B cell (primary cell): ENCODE measurements around the gene FKBP1C. TPM values are rescaled to one million over a fixed set of nuclear protein-coding genes. Genes with fewer than 3 reads are reported as not detected.

Experiments
- ATAC-seq: fragments of 200-7000 bp; cut with Tn5 transposase; one replicate; pipeline ENCODE4 v1.10.0; 2021; ENCODE audit warnings: low read depth, mild to moderate bottlenecking, moderate number of reproducible peaks, moderate library complexity
- CTCF ChIA-PET: fragments of 350-600 bp; sonication (Branson Sonifier 250); formaldehyde crosslinking; loops from one replicate; lab custom pipeline; 2021; ENCODE audit warnings: antibody characterized with exemption, inconsistent platforms; lab: Charles Lee
- POLR2A ChIA-PET: fragments of 350-600 bp; sonication (Branson Sonifier 250); formaldehyde crosslinking; loops from one replicate; lab custom pipeline; 2021; ENCODE audit warnings: antibody characterized with exemption; lab: Charles Lee
- DNase-seq: peaks from one replicate; pipeline ENCODE4 v3.0.0; 2013
- H2AFZ ChIP-seq: 2 replicates; pipeline ENCODE4 v1.6.1; 2012; ENCODE audit warnings: mild to moderate bottlenecking, low read depth, low read length; ENCODE audit not compliant: insufficient read depth, poor library complexity, severe bottlenecking
- H3K27ac ChIP-seq, 2 donors: 1 replicate in 1 of 2; 2 replicates in 1 of 2; pipeline ENCODE4 v1.5.1; 2012 to 2013; ENCODE audit warnings: low read length in 2 of 2, mild to moderate bottlenecking in 2 of 2, moderate library complexity in 1 of 2
- H3K27me3 ChIP-seq, 4 experiments: fragments of 200-600 bp in 1 of 4; sonication (generic) in 1 of 4; replicated peaks in 1 of 4; 1 replicate in 2 of 4; 2 replicates in 2 of 4; pipeline versions ENCODE4 v1.6.1 to v1.7.0; 2013 to 2016; ENCODE audit warnings: low read length in 3 of 4, mild to moderate bottlenecking in 2 of 4, mixed read lengths in 1 of 4, moderate library complexity in 1 of 4; ENCODE audit not compliant: insufficient read depth in 4 of 4, control insufficient read depth in 3 of 4; ENCODE audit errors: control extremely low read depth in 1 of 4
- H3K36me3 ChIP-seq, 2 experiments: replicated peaks in 1 of 2; 1 replicate in 1 of 2; 2 replicates in 1 of 2; pipeline versions ENCODE4 v1.6.1 to v1.7.1; 2013; ENCODE audit warnings: low read length in 1 of 2; ENCODE audit not compliant: insufficient read depth in 2 of 2, control insufficient read depth in 1 of 2; ENCODE audit errors: control extremely low read depth in 1 of 2, extremely low read depth in 1 of 2
- H3K4me1 ChIP-seq, 2 donors: fragments of 200-600 bp in 1 of 2; sonication (generic) in 1 of 2; 1 replicate in 1 of 2; 2 replicates in 1 of 2; pipeline versions ENCODE4 v1.5.1 to v1.6.1; 2013 to 2017; ENCODE audit warnings: low read length in 2 of 2; ENCODE audit not compliant: control insufficient read depth in 2 of 2, insufficient read depth in 2 of 2
- H3K4me2 ChIP-seq: replicated peaks from 2 replicates; pipeline ENCODE3; 2012; ENCODE audit warnings: mild to moderate bottlenecking, low read depth, low read length; ENCODE audit not compliant: poor library complexity, severe bottlenecking
- H3K4me3 ChIP-seq, 5 experiments: fragments of 200-600 bp in 1 of 5; sonication (generic) in 1 of 5; 1 replicate in 3 of 5; 2 replicates in 2 of 5; pipeline versions ENCODE4 v1.5.1 to v1.7.0; 2011 to 2016; ENCODE audit warnings: low read length in 4 of 5, mild to moderate bottlenecking in 4 of 5, low read depth in 2 of 5, control low read depth in 1 of 5, moderate library complexity in 1 of 5; ENCODE audit not compliant: insufficient read depth in 1 of 5; ENCODE audit errors: control extremely low read depth in 1 of 5, extremely low read depth in 1 of 5
- H3K79me2 ChIP-seq: fragments of 200-600 bp; sonication (generic); one replicate; pipeline ENCODE4 v1.6.0; 2016; ENCODE audit warnings: low read length; ENCODE audit not compliant: control insufficient read depth, insufficient read depth
- H3K9ac ChIP-seq: fragments of 200-600 bp; sonication (generic); 2 replicates; pipeline ENCODE4 v1.6.1; 2017; ENCODE audit warnings: mild to moderate bottlenecking, low read length, moderate library complexity
- H3K9me3 ChIP-seq, 3 donors: one replicate each; pipeline versions ENCODE4 v1.6.1 to v1.7.1; 2013; ENCODE audit warnings: low read length in 2 of 3; ENCODE audit not compliant: control insufficient read depth in 2 of 3, insufficient read depth in 1 of 3; ENCODE audit errors: control extremely low read depth in 1 of 3
- H4K20me1 ChIP-seq: 2 replicates; pipeline ENCODE4 v1.6.0; 2012; ENCODE audit warnings: mild to moderate bottlenecking, low read length; ENCODE audit not compliant: insufficient read depth, control insufficient read depth, poor library complexity, severe bottlenecking
- H3K27ac Mint-ChIP-seq: one replicate; pipeline ENCODE4 v1.8.0; 2021; ENCODE audit warnings: mixed read lengths
- H3K27me3 Mint-ChIP-seq: one replicate; pipeline ENCODE4 v1.8.0; 2021; ENCODE audit warnings: mixed read lengths
- H3K4me1 Mint-ChIP-seq: one replicate; pipeline ENCODE4 v1.8.0; 2021; ENCODE audit warnings: mixed read lengths
- H3K4me3 Mint-ChIP-seq: one replicate; pipeline ENCODE4 v1.8.0; 2021; ENCODE audit warnings: mixed read lengths
- H3K9me3 Mint-ChIP-seq: one replicate; pipeline ENCODE4 v1.8.0; 2022; ENCODE audit warnings: mixed read lengths; ENCODE audit not compliant: insufficient read depth
- EZH2 ChIP-seq: IDR thresholded peaks from 2 replicates; pipeline ENCODE4 v1.6.1; 2012; ENCODE audit warnings: borderline replicate concordance, low read depth, mild to moderate bottlenecking, moderate library complexity, low read length; ENCODE audit not compliant: insufficient read depth, poor library complexity, severe bottlenecking
- intact Hi-C: fragments of 100-400 bp; cut with micrococcal nuclease; formaldehyde crosslinking; loops from one replicate; pipeline ENCODE4 v1.10.0; 2022
- polyA plus RNA-seq: library from polyadenylated mRNA; depleted of rRNA; stranded (reverse); fragments of >200 nt; gene quantifications from 2 replicates; pipeline ENCODE4 v1.2.3, GENCODE V29; 2012
- total RNA-seq, 2 donors: library from RNA; stranded (reverse); fragments of 120-200 nt in 1 of 2; gene quantifications; 1 replicate in 1 of 2; 2 replicates in 1 of 2; pipeline versions ENCODE4 v1.2.3 to v1.2.4, GENCODE V29; 2013 to 2022
- TF ChIP-seq, protein P1 (sequence below): fragments of 200-600 bp; IDR thresholded peaks from one replicate; pipeline ENCODE4 v1.8.0; 2022; ENCODE audit warnings: antibody characterized with exemption, mild to moderate bottlenecking

Gene FKBP1C
- total and polyA plus RNA-seq, 2 donors (not counting 1 experiment from before 2014, with no cell fraction given): not detected

DNA sequence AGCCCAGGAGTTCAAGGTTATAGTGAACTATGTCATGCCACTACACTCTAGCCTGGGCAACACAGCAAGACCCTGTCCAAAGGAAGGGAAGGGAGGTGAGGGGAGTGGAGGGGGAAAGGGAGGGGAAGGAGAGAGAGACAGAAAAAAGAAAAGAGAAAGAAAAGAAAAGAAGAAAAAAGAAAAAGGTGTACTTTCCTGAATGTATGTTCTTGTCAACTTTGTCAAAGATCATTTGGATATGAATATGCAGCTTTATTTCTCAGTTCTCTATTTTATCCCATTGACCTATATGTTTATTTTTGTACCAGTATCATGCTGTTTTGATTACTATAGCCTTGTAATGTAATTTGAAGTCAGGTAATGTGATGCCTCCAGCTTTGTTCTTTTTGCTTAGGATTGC is 30.9 kb upstream of the FKBP1C start:
- POLR2A ChIA-PET: no interaction called here

DNA sequence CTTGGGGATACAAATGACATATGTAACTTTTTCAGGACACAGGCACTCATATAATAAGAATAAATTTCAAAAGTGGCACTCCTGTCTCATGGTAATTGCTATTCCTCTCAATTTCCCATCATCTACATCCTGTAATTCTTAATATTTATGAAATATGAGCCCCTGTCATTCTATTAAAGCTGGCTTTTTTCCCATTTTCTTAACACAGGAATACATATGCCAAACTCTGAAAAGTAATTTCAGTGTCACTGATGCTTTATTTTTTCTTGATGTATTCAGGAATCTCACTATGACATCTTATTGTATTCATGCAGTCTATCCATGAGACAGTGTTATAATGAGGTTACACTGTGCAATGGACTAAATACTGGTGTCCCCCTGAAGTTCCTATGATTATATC is 24.3 kb upstream of the FKBP1C start:
- no peaks in the 10 kb centered on the region for H3K4me1 ChIP-seq
- intact Hi-C loops: no loop called here
- no peak overlapping the region for H3K4me2 ChIP-seq
- DNase-seq: no peak
- ATAC-seq: no peak
- no peaks in the 10 kb centered on the region for H4K20me1 ChIP-seq
- H3K4me1 Mint-ChIP-seq: no peaks in the 10 kb centered on the region
- H2AFZ ChIP-seq: no peak overlapping the region
- no peak overlapping the region for H3K27ac Mint-ChIP-seq
- ChIA-PET CTCF (no interaction called here), POLR2A (no interaction called here)
- H3K27ac ChIP-seq: no peak overlapping the region
- H3K27me3 Mint-ChIP-seq: no peaks in the 10 kb centered on the region
- no peak overlapping the region for H3K4me3 ChIP-seq
- H3K9ac ChIP-seq: no peak overlapping the region
- H3K27me3 ChIP-seq: no peaks in the 10 kb centered on the region
- no peak overlapping the region for H3K4me3 Mint-ChIP-seq
- no peak for TF ChIP-seq EZH2
- H3K79me2 ChIP-seq: no peaks in the 10 kb centered on the region
- no peaks in the 10 kb centered on the region for H3K36me3 ChIP-seq
- no peaks in the 10 kb centered on the region for H3K9me3 ChIP-seq
- H3K9me3 Mint-ChIP-seq: peaks cover 2% of the 10 kb centered on the region

More for the DNA sequence above, 30.9 kb upstream of the FKBP1C start:
- no peaks in the 10 kb centered on the region for H3K36me3 ChIP-seq
- H3K27me3 ChIP-seq: no peaks in the 10 kb centered on the region
- no peaks in the 10 kb centered on the region for H3K4me1 Mint-ChIP-seq
- H4K20me1 ChIP-seq: no peaks in the 10 kb centered on the region
- H3K4me1 ChIP-seq: no peaks in the 10 kb centered on the region
- ATAC-seq (no peak), DNase-seq (no peak)
- no peak overlapping the region for H3K4me3 ChIP-seq
- CTCF ChIA-PET: no interaction called here
- no peaks in the 10 kb centered on the region for H3K9me3 ChIP-seq
- no peaks in the 10 kb centered on the region for H3K9me3 Mint-ChIP-seq
- intact Hi-C loops: no loop called here
- H3K27me3 Mint-ChIP-seq: no peaks in the 10 kb centered on the region
- no peaks in the 10 kb centered on the region for H3K79me2 ChIP-seq
- no peak overlapping the region for H3K4me2 ChIP-seq
- TF ChIP-seq EZH2: no peak
- TF ChIP-seq, protein P1, sequence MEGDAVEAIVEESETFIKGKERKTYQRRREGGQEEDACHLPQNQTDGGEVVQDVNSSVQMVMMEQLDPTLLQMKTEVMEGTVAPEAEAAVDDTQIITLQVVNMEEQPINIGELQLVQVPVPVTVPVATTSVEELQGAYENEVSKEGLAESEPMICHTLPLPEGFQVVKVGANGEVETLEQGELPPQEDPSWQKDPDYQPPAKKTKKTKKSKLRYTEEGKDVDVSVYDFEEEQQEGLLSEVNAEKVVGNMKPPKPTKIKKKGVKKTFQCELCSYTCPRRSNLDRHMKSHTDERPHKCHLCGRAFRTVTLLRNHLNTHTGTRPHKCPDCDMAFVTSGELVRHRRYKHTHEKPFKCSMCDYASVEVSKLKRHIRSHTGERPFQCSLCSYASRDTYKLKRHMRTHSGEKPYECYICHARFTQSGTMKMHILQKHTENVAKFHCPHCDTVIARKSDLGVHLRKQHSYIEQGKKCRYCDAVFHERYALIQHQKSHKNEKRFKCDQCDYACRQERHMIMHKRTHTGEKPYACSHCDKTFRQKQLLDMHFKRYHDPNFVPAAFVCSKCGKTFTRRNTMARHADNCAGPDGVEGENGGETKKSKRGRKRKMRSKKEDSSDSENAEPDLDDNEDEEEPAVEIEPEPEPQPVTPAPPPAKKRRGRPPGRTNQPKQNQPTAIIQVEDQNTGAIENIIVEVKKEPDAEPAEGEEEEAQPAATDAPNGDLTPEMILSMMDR: no peak
- no peak overlapping the region for H3K4me3 Mint-ChIP-seq
- no peak overlapping the region for H2AFZ ChIP-seq
- no peak overlapping the region for H3K27ac Mint-ChIP-seq
- no peak overlapping the region for H3K27ac ChIP-seq
- no peak overlapping the region for H3K9ac ChIP-seq
